H1 (cell line): ENCODE results near the gene MAP7. TPM values are rescaled to one million over a fixed set of nuclear protein-coding genes. Genes with fewer than 3 reads are reported as not detected.

Source experiments
- CHD1 ChIP-seq: IDR thresholded peaks from 2 replicates; pipeline ENCODE4 v1.6.1; 2012; ENCODE audit warnings: low read depth, low read length, improper control_type of control experiment
- CTBP2 ChIP-seq: IDR thresholded peaks from 2 replicates; pipeline ENCODE4 v1.7.0; 2011; ENCODE audit warnings: borderline replicate concordance, mild to moderate bottlenecking, moderate library complexity, mixed read lengths, low read length; ENCODE audit not compliant: insufficient read depth, insufficient read length
- GTF2F1 ChIP-seq: IDR thresholded peaks from 2 replicates; pipeline ENCODE4 v1.6.1; 2012; ENCODE audit warnings: low read depth, low read length, improper control_type of control experiment, borderline replicate concordance
- POLR2A ChIP-seq, 2 experiments: IDR thresholded peaks; 1 replicate in 1 of 2; 2 replicates in 1 of 2; pipeline ENCODE4 v1.6.1; 2011; ENCODE audit warnings: low read depth in 2 of 2, low read length in 2 of 2, mild to moderate bottlenecking in 2 of 2; ENCODE audit errors: control extremely low read depth in 1 of 2
- TCF12 ChIP-seq: IDR thresholded peaks from 2 replicates; pipeline ENCODE4 v1.6.1; 2011; ENCODE audit warnings: low read depth, mild to moderate bottlenecking, low read length
- polyA plus RNA-seq, 7 experiments: library from polyadenylated mRNA; depleted of rRNA in 3 of 7; stranded (reverse) in 5 of 7; unstranded in 2 of 7; fragments of >200 nt in 5 of 7; fragments of 200-250 nt in 2 of 7; gene quantifications; 1 replicate in 5 of 7; 2 replicates in 1 of 7; 4 replicates in 1 of 7; pipeline versions ENCODE4 v1.2.1 to v1.2.3, GENCODE V29; 2011 to 2013; ENCODE audit warnings: missing spikeins in 2 of 7, mixed read lengths in 2 of 7
- total RNA-seq: library from RNA; stranded (reverse); fragmentation: NEBNext Ultra II Directional; extraction: Animal tissue kit (Norgen Biotek cat#: 25700); gene quantifications from 2 replicates; pipeline ENCODE4 v1.2.1, GENCODE V29; 2021

MAP7 gene
- total and polyA plus RNA-seq, 2 of the 8 experiments (the other 6 are each of a cell fraction or from before 2014, with no cell fraction given) = 13.5 to 66.9 TPM

DNA sequence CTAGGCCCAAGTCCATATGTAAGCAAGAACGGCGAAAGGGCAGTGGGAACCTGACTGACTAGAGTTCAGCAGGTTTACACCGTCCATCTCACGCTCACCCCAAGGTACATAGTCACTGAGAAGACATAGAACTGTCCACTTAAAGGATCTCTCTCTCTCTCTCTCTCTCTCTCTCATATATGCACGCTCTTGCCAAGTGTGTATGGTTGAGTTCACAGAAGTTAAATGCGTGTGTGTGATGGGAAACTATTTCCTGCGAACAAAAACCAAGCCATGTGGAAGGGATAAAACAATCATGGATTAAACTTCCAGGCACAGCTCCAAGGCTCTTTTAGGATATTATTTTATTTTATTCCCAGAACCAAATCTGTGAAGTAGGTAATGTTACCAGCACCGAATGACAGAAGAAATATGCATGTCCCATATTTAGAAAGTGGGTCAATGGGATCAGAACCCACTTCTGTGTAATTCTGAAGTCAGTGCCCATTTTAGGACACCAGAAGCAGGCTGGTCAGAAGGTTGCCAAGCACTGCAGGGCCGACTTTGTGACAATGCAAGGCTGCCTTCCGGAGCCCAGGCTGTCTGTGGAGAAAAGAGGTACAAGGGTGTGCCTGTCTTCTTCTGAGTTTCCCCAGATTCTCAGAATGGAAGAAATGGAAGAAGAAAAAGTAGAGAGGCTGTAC, 49.2 kb upstream of the MAP7 start (continued):
- no peak for TF ChIP-seq TCF12
- TF ChIP-seq CTBP2 = no peak
- TF ChIP-seq POLR2A (IDR thresholded peaks at IDR 0.05; ENCODE audit: control extremely low read depth in 1 of 2, low read depth in 2 of 2, low read length in 2 of 2) = no peak
- TF ChIP-seq CHD1 = no peak
- no peak for TF ChIP-seq GTF2F1
